ENCODE results near the gene LMLN. TPM values are rescaled to one million over a fixed set of nuclear protein-coding genes. Genes with fewer than 3 reads are reported as not detected.
"Not testable (repeated sequence)": the region's sequence is repeated elsewhere in the genome, so short reads cannot be mapped to it uniquely, and the experiment has no call there.

The LMLN gene
- total RNA-seq, 1 donor from 2014 or later: 9.8 TPM

GRCh38 chr3:197953325-197953724 lies 6.7 kb upstream of the LMLN start:
- DNase-seq (ENCODE audit: missing footprints) (no peak), ATAC-seq (no peak)
- intact Hi-C loops (cut with DNase I): no loop called here

GRCh38 chr3:197953881-197954280 lies 6.1 kb upstream of the LMLN start:
- ATAC-seq: no peak
- DNase-seq (ENCODE audit: missing footprints): no peak
- intact Hi-C loops (cut with DNase I): no loop called here

- DNase-seq (ENCODE audit: missing footprints) (no peak), ATAC-seq (no peak)
- intact Hi-C loops (cut with DNase I): no loop called here
Observed at GRCh38 chr3:197955892-197956477, 4.0 kb upstream of the LMLN start.

- no peak for DNase-seq (ENCODE audit: missing footprints)
- no peak for ATAC-seq
- intact Hi-C loops (cut with DNase I): no loop called here
Observed at GRCh38 chr3:197956626-197956988, 3.4 kb upstream of the LMLN start.

GRCh38 chr3:197957790-197958133 lies 2.3 kb upstream of the LMLN start:
- ATAC-seq (no peak), DNase-seq (ENCODE audit: missing footprints) (no peak)
- intact Hi-C loops (cut with DNase I): no loop called here

GRCh38 chr3:197958346-197958745 lies 1.7 kb upstream of the LMLN start:
- DNase-seq (ENCODE audit: missing footprints) (no peak), ATAC-seq (no peak)
- intact Hi-C loops (cut with DNase I): no loop called here

- not testable (repeated sequence) for DNase-seq (ENCODE audit: missing footprints); ATAC-seq
Observed at GRCh38 chr3:197958848-197959247, 1.2 kb upstream of the LMLN start.

GRCh38 chr3:197959500-197959890 lies 522 bp upstream of the LMLN start:
- ATAC-seq (no peak), DNase-seq (ENCODE audit: missing footprints) (no peak)
- intact Hi-C loops (cut with DNase I): no loop called here

More at GRCh38 chr3:197958848-197959247, 1.2 kb upstream of the LMLN start:
- intact Hi-C loops (cut with DNase I): not testable (repeated sequence)

GRCh38 chr3:197960694-197961581 lies 921 bp downstream of the LMLN start:
- intact Hi-C loops (cut with DNase I): no loop called here
- ATAC-seq: no peak
- DNase-seq (ENCODE audit: missing footprints): no peak

- ATAC-seq (no peak), DNase-seq (ENCODE audit: missing footprints) (no peak)
- intact Hi-C loops (cut with DNase I): no loop called here
Observed at GRCh38 chr3:197961582-197961945, 1.5 kb downstream of the LMLN start.

- intact Hi-C loops (cut with DNase I): no loop called here
- DNase-seq (ENCODE audit: missing footprints) (no peak), ATAC-seq (no peak)
Observed at GRCh38 chr3:197963019-197963637, 3.1 kb downstream of the LMLN start.

GRCh38 chr3:197967337-197967989 lies 7.4 kb downstream of the LMLN start:
- ATAC-seq; intact Hi-C loops (cut with DNase I); DNase-seq (ENCODE audit: missing footprints): not testable (repeated sequence)

- intact Hi-C loops (cut with DNase I): no loop called here
- DNase-seq (ENCODE audit: missing footprints): no peak
- no peak for ATAC-seq
Observed at GRCh38 chr3:197970588-197970987, 10.6 kb downstream of the LMLN start.

GRCh38 chr3:197974016-197974415 lies 14.0 kb downstream of the LMLN start:
- intact Hi-C loops (cut with DNase I): no loop called here
- DNase-seq (ENCODE audit: missing footprints) (no peak), ATAC-seq (no peak)

- ATAC-seq (no peak), DNase-seq (ENCODE audit: missing footprints) (no peak)
- intact Hi-C loops (cut with DNase I): no loop called here
Observed at GRCh38 chr3:197975311-197975710, 15.3 kb downstream of the LMLN start.

GRCh38 chr3:197983076-197983475 lies 23.1 kb downstream of the LMLN start:
- ATAC-seq (no peak), DNase-seq (ENCODE audit: missing footprints) (no peak)
- intact Hi-C loops (cut with DNase I): no loop called here

- ATAC-seq (no peak), DNase-seq (ENCODE audit: missing footprints) (no peak)
- intact Hi-C loops (cut with DNase I): no loop called here
Observed at GRCh38 chr3:197989651-197990050, 29.6 kb downstream of the LMLN start.

GRCh38 chr3:197994736-197995135 lies 34.7 kb downstream of the LMLN start:
- DNase-seq (ENCODE audit: missing footprints): no peak
- ATAC-seq: no peak
- intact Hi-C loops (cut with DNase I): no loop called here

- intact Hi-C loops (cut with DNase I): no loop called here
- no peak for ATAC-seq
Observed at GRCh38 chr3:197996855-197997254, 36.8 kb downstream of the LMLN start.

GRCh38 chr3:197997936-197998335 lies 37.9 kb downstream of the LMLN start:
- DNase-seq (ENCODE audit: missing footprints) (no peak), ATAC-seq (no peak)
- intact Hi-C loops (cut with DNase I): no loop called here

More at GRCh38 chr3:197996855-197997254, 36.8 kb downstream of the LMLN start:
- DNase-seq (ENCODE audit: missing footprints): no peak
